ENCODE data around the gene MYH7B. TPM values are rescaled to one million over a fixed set of nuclear protein-coding genes. Genes with fewer than 3 reads are reported as not detected.

MYH7B gene
- total and polyA plus RNA-seq, 12 donors = 22.1 to 962 (median 182) TPM

- H3K4me1 ChIP-seq = peaks cover 15 to 96% (median 48%) of the 10 kb centered on the region in 9 donors
- ATAC-seq = peak in 1 of 8 donors; percentile 0
- intact Hi-C loops (cut with DNase I) = no loop called here
- peak overlapping the region in 7 of 10 donors; percentile 16 to 98 (median 67) for H3K27ac ChIP-seq
- 56 to 62% methylated on average over 25 of the region's 25 CpGs for WGBS, 2 donors
- H3K36me3 ChIP-seq = peaks cover 0 to 43% (median 7%) of the 10 kb centered on the region in 9 donors
- peaks cover 0 to 17% (median 0%) of the 10 kb centered on the region in 7 donors for H3K27me3 ChIP-seq
- no peak for DNase-seq
- no peaks in the 10 kb centered on the region for H3K9me3 ChIP-seq
- no peak overlapping the region for H3K4me3 ChIP-seq
- no peak for TF ChIP-seq CTCF (IDR thresholded peaks at IDR 0.05)
These were observed 30.0 kb downstream of the MYH7B start for GRCh38 chr20:34985461-34986310.

GRCh38 chr20:34986311-34987287 is 30.9 kb downstream of the MYH7B start:
- TF ChIP-seq CTCF (IDR thresholded peaks at IDR 0.05) = no peak
- Histone ChIP-seq H3K9me3 (no peaks in the 10 kb centered on the region), H3K4me1 (peaks cover 15 to 92% (median 48%) of the 10 kb centered on the region in 9 donors), H3K27ac (peak overlapping the region in 7 of 10 donors; percentile 16 to 98 (median 67)), H3K27me3 (peaks cover 0 to 17% (median 0%) of the 10 kb centered on the region in 7 donors), H3K36me3 (peaks cover 0 to 47% (median 12%) of the 10 kb centered on the region in 9 donors), H3K4me3 (no peak overlapping the region)
- peak in 6 of 8 donors; percentile 2 to 8 (median 4) for ATAC-seq
- intact Hi-C loops (cut with DNase I) = no loop called here
- 47 to 57% methylated on average over 24 of the region's 24 CpGs for WGBS, 2 donors
- DNase-seq = no peak

DNA sequence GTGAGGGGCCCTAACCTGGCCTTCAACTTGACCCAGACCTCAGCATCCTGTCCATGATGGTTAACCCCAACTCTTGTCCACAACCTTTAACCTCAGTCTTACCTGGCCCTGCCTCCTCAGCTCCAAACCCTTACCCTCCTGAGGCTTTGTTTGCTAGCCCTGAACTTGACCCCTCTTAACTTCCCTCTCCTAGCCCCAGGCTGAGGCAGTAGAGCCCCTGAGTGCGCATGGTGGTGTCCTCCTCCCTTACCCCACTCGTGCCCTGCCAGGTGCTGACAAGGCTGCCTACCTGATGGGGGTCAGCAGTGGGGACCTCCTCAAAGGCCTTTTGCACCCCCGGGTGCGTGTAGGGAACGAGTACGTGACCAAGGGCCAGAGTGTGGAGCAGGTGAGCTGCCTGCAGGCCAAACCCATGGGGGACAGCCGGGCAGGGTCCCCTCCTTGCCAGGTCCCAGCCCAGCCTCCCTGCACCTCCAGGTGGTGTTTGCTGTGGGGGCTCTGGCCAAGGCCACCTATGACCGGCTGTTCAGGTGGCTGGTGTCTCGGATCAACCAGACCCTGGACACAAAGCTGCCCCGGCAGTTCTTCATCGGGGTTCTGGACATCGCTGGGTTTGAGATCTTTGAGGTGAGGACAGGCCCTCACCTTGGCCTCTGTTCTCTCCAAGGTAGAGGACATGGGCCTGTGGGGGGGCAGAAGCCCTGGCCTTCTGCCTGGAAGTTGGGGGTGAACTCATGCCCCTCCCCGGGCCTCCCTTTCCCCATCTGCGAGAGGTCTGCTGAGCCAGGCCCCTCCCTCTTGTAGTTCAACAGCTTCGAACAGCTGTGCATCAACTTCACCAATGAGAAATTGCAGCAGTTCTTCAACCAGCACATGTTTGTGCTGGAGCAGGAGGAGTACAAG is 31.9 kb downstream of the MYH7B start:
- peaks cover 0 to 17% (median 0%) of the 10 kb centered on the region in 7 donors for H3K27me3 ChIP-seq
- peaks cover 0 to 55% (median 12%) of the 10 kb centered on the region in 9 donors for H3K36me3 ChIP-seq
- intact Hi-C loops (cut with DNase I) = no loop called here
- ATAC-seq (peak in 7 of 8 donors; percentile 5 to 29 (median 18)), DNase-seq (no peak)
- H3K9me3 ChIP-seq = no peaks in the 10 kb centered on the region
- H3K4me1 ChIP-seq = peaks cover 15 to 88% (median 46%) of the 10 kb centered on the region in 9 donors
- H3K27ac ChIP-seq = peak overlapping the region; percentile 26 to 98 (median 52)
- H3K4me3 ChIP-seq = peak overlapping the region in 1 of 10 donors; percentile 13
- 43 to 51% methylated on average over 15 of the region's 15 CpGs for WGBS, 2 donors
- no peak for TF ChIP-seq CTCF (IDR thresholded peaks at IDR 0.05)
